Karpas-422 (cell line): Measurements from ENCODE around the gene SUPT3H. TPM values are rescaled to one million over a fixed set of nuclear protein-coding genes. Genes with fewer than 3 reads are reported as not detected.
"Not testable (repeated sequence)": the region's sequence is repeated elsewhere in the genome, so short reads cannot be mapped to it uniquely, and the experiment has no call there.

ENCODE experiments used
- DNase-seq: peaks from one replicate; pipeline ENCODE4 v3.0.0-alpha.2; 2015
- H2AFZ ChIP-seq: fragments of 200-600 bp; sonication (generic); 2 replicates; pipeline ENCODE4 v1.6.1; 2014; ENCODE audit warnings: antibody characterized with exemption, low read length, mixed read lengths
- H3K27ac ChIP-seq: fragments of 200-600 bp; sonication (generic); 2 replicates; pipeline ENCODE4 v1.5.1; 2014; ENCODE audit warnings: mild to moderate bottlenecking, low read length, moderate library complexity
- H3K27me3 ChIP-seq: fragments of 200-600 bp; sonication (generic); 2 replicates; pipeline ENCODE4 v1.6.1; 2014; ENCODE audit warnings: low read length, mixed read lengths
- H3K36me3 ChIP-seq: fragments of 200-600 bp; sonication (generic); 2 replicates; pipeline ENCODE4 v1.6.1; 2014; ENCODE audit warnings: low read length, mixed read lengths; ENCODE audit not compliant: insufficient read depth
- H3K4me1 ChIP-seq: fragments of 200-600 bp; sonication (generic); 2 replicates; pipeline ENCODE4 v1.6.1; 2014; ENCODE audit warnings: mild to moderate bottlenecking, low read length, mixed read lengths
- H3K4me2 ChIP-seq: fragments of 200-600 bp; sonication (generic); 2 replicates; pipeline ENCODE4 v1.6.1; 2014; ENCODE audit warnings: low read length, low read depth, mild to moderate bottlenecking; ENCODE audit not compliant: poor library complexity, severe bottlenecking
- H3K4me3 ChIP-seq: fragments of 200-600 bp; sonication (generic); 2 replicates; pipeline ENCODE4 v1.5.1; 2014; ENCODE audit warnings: mild to moderate bottlenecking, antibody characterized with exemption, low read length, mixed read lengths
- H3K79me2 ChIP-seq: fragments of 200-600 bp; sonication (generic); 2 replicates; pipeline ENCODE4 v1.6.1; 2014; ENCODE audit warnings: mild to moderate bottlenecking, low read length, mixed read lengths
- H3K9ac ChIP-seq: fragments of 200-600 bp; sonication (generic); 2 replicates; pipeline ENCODE4 v1.6.0; 2014; ENCODE audit warnings: low read length
- H3K9me2 ChIP-seq: fragments of 200-600 bp; sonication (generic), shearing (Covaris generic); replicated peaks from 2 replicates; pipeline ENCODE4 v1.6.0; 2014; ENCODE audit warnings: mild to moderate bottlenecking, low read length, moderate library complexity; ENCODE audit not compliant: insufficient read depth
- H3K9me3 ChIP-seq: fragments of 300-700, 200-600 bp; sonication (generic); 2 replicates; pipeline ENCODE4 v1.6.1; 2014; ENCODE audit warnings: low read length, mixed read lengths
- H4K20me1 ChIP-seq: fragments of 200-600 bp; sonication (generic); 2 replicates; pipeline ENCODE4 v1.6.1; 2014; ENCODE audit warnings: mild to moderate bottlenecking, antibody characterized with exemption, low read length, low read depth; ENCODE audit not compliant: insufficient read depth
- total RNA-seq: library from RNA; depleted of rRNA; stranded (reverse); fragments of >200 nt; shearing (Covaris generic); gene quantifications from 2 replicates; pipeline ENCODE4 v1.2.3, GENCODE V29; 2014; ENCODE audit warnings: low replicate concordance

The SUPT3H gene
- total RNA-seq, 1 experiment from 2014 or later = 2.6 TPM

- Histone ChIP-seq H3K9me3 (no peaks in the 10 kb centered on the region), H3K27ac (no peak overlapping the region), H4K20me1 (no peaks in the 10 kb centered on the region), H3K27me3 (0 out of 2 replicates have a peak, but pooled peaks cover 2% of the 10 kb centered on the region), H3K4me1 (no peaks in the 10 kb centered on the region), H3K4me3 (no peak overlapping the region), H3K9me2 (no peaks in the 10 kb centered on the region), H3K4me2 (no peak overlapping the region), H3K79me2 (no peaks in the 10 kb centered on the region), H2AFZ (no peak overlapping the region), H3K36me3 (no peaks in the 10 kb centered on the region), H3K9ac (no peak overlapping the region)
- no peak for DNase-seq
These were observed 455.9 kb downstream of the SUPT3H start for GRCh38 chr6:44921798-44922197.

GRCh38 chr6:44920952-44921491 lies 456.7 kb downstream of the SUPT3H start:
- Histone ChIP-seq H3K79me2 (no peaks in the 10 kb centered on the region), H3K4me2 (no peak overlapping the region), H3K27me3 (0 out of 2 replicates have a peak, but pooled peaks cover 2% of the 10 kb centered on the region), H3K9me2 (no peaks in the 10 kb centered on the region), H3K9ac (no peak overlapping the region), H3K36me3 (no peaks in the 10 kb centered on the region), H2AFZ (no peak overlapping the region), H4K20me1 (no peaks in the 10 kb centered on the region), H3K4me1 (no peaks in the 10 kb centered on the region), H3K27ac (no peak overlapping the region), H3K4me3 (no peak overlapping the region), H3K9me3 (no peaks in the 10 kb centered on the region)
- DNase-seq = no peak

GRCh38 chr6:44918671-44919296 lies 458.9 kb downstream of the SUPT3H start:
- Histone ChIP-seq H3K27ac (no peak overlapping the region), H3K4me2 (no peak overlapping the region), H3K79me2 (no peaks in the 10 kb centered on the region), H3K4me1 (no peaks in the 10 kb centered on the region), H4K20me1 (no peaks in the 10 kb centered on the region), H3K27me3 (0 out of 2 replicates have a peak, but pooled peaks cover 2% of the 10 kb centered on the region), H3K4me3 (no peak overlapping the region), H3K9me2 (no peaks in the 10 kb centered on the region), H3K36me3 (no peaks in the 10 kb centered on the region), H3K9ac (no peak overlapping the region), H3K9me3 (no peaks in the 10 kb centered on the region), H2AFZ (no peak overlapping the region)
- DNase-seq = no peak

- H4K20me1 ChIP-seq = no peaks in the 10 kb centered on the region
- H2AFZ ChIP-seq = no peak overlapping the region
- H3K9ac ChIP-seq = no peak overlapping the region
- no peaks in the 10 kb centered on the region for H3K9me3 ChIP-seq
- no peaks in the 10 kb centered on the region for H3K4me1 ChIP-seq
- no peaks in the 10 kb centered on the region for H3K9me2 ChIP-seq
- H3K27me3 ChIP-seq = peaks cover 2% of the 10 kb centered on the region; the same call in 1 of the 2 replicates
- no peak overlapping the region for H3K27ac ChIP-seq
- H3K4me3 ChIP-seq = no peak overlapping the region
- H3K4me2 ChIP-seq = no peak overlapping the region
- no peak for DNase-seq
- H3K79me2 ChIP-seq = no peaks in the 10 kb centered on the region
- no peaks in the 10 kb centered on the region for H3K36me3 ChIP-seq
These were observed 460.3 kb downstream of the SUPT3H start for GRCh38 chr6:44917430-44917829.

- DNase-seq = no peak
- no peaks in the 10 kb centered on the region; the same call in 1 of the 2 replicates for H3K27me3 ChIP-seq
These were observed 462.6 kb downstream of the SUPT3H start for GRCh38 chr6:44915111-44915510.

GRCh38 chr6:44914141-44914540 lies 463.6 kb downstream of the SUPT3H start:
- Histone ChIP-seq H2AFZ (no peak overlapping the region), H3K9me3 (no peaks in the 10 kb centered on the region), H4K20me1 (no peaks in the 10 kb centered on the region), H3K4me3 (no peak overlapping the region), H3K27ac (no peak overlapping the region), H3K27me3 (no peaks in the 10 kb centered on the region; the same call in 1 of the 2 replicates), H3K36me3 (no peaks in the 10 kb centered on the region), H3K9ac (no peak overlapping the region), H3K9me2 (no peaks in the 10 kb centered on the region), H3K4me2 (no peak overlapping the region), H3K79me2 (no peaks in the 10 kb centered on the region), H3K4me1 (no peaks in the 10 kb centered on the region)
- DNase-seq = no peak

More at GRCh38 chr6:44915111-44915510, 462.6 kb downstream of the SUPT3H start:
- no peak overlapping the region for H3K9ac ChIP-seq
- no peaks in the 10 kb centered on the region for H3K79me2 ChIP-seq
- no peaks in the 10 kb centered on the region for H3K9me2 ChIP-seq
- H3K4me3 ChIP-seq = no peak overlapping the region
- no peaks in the 10 kb centered on the region for H3K4me1 ChIP-seq
- no peak overlapping the region for H3K27ac ChIP-seq
- no peaks in the 10 kb centered on the region for H4K20me1 ChIP-seq
- H3K9me3 ChIP-seq = no peaks in the 10 kb centered on the region
- H2AFZ ChIP-seq = no peak overlapping the region
- H3K4me2 ChIP-seq = no peak overlapping the region
- no peaks in the 10 kb centered on the region for H3K36me3 ChIP-seq

GRCh38 chr6:44906761-44907160 lies 471.0 kb downstream of the SUPT3H start:
- Histone ChIP-seq H3K27me3 (no peaks in the 10 kb centered on the region), H3K36me3 (no peaks in the 10 kb centered on the region), H3K79me2 (no peaks in the 10 kb centered on the region), H3K4me1 (no peaks in the 10 kb centered on the region), H3K9me3 (no peaks in the 10 kb centered on the region), H4K20me1 (no peaks in the 10 kb centered on the region), H3K9ac (no peak overlapping the region), H3K9me2 (no peaks in the 10 kb centered on the region), H3K4me3 (no peak overlapping the region), H3K4me2 (no peak overlapping the region), H2AFZ (no peak overlapping the region), H3K27ac (no peak overlapping the region)
- DNase-seq = no peak

GRCh38 chr6:44900358-44900757 lies 477.4 kb downstream of the SUPT3H start:
- H3K9ac ChIP-seq, H3K9me2 ChIP-seq, DNase-seq, H3K4me2 ChIP-seq, H3K27me3 ChIP-seq, H3K4me1 ChIP-seq, H4K20me1 ChIP-seq, H2AFZ ChIP-seq, H3K4me3 ChIP-seq, H3K36me3 ChIP-seq, H3K9me3 ChIP-seq, H3K79me2 ChIP-seq, H3K27ac ChIP-seq: not testable (repeated sequence)
